Left lung (tissue), 10 donors: ENCODE results near the gene POU6F1. TPM values are rescaled to one million over a fixed set of nuclear protein-coding genes. Genes with fewer than 3 reads are reported as not detected.

Source experiments
- ATAC-seq: fragments of 200-7000 bp; cut with Tn5 transposase; one replicate; pipeline ENCODE4 v1.9.1; 2020; ENCODE audit warnings: moderate library complexity
- DNase-seq, 4 donors: peaks; one replicate each; pipeline ENCODE4 v3.0.0-alpha.2; 2013 to 2020
- H3K27ac ChIP-seq, 2 donors: fragments of 200-600 bp; sonication (generic) in 1 of 2; one replicate each; pipeline versions ENCODE4 v1.5.0 to v1.8.0; 2020 to 2021
- H3K27me3 ChIP-seq, 2 donors: fragments of 200-600 bp; sonication (generic) in 1 of 2; one replicate each; pipeline versions ENCODE4 v1.5.0 to v1.8.0; 2020 to 2021
- H3K36me3 ChIP-seq, 2 donors: fragments of 200-600 bp; sonication (generic) in 1 of 2; one replicate each; pipeline versions ENCODE4 v1.5.0 to v1.8.0; 2020 to 2021
- H3K4me1 ChIP-seq, 2 donors: fragments of 200-600 bp; one replicate each; pipeline ENCODE4 v1.8.0; 2021
- H3K4me3 ChIP-seq, 2 donors: fragments of 200-600 bp; sonication (generic) in 1 of 2; one replicate each; pipeline versions ENCODE4 v1.5.0 to v1.8.0; 2020 to 2021; ENCODE audit warnings: mild to moderate bottlenecking in 1 of 2
- H3K9me3 ChIP-seq, 2 donors: fragments of 200-600 bp; sonication (generic) in 1 of 2; one replicate each; pipeline versions ENCODE4 v1.5.0 to v1.8.0; 2020 to 2021
- intact Hi-C, 2 donors: fragments of 100-400 bp; cut with DNase I; formaldehyde crosslinking; loops; one replicate each; pipeline versions ENCODE4 v1.11.2 to v1.14.2; 2022
- polyA plus RNA-seq, 6 donors: library from polyadenylated mRNA; unstranded; fragments of 120-200 nt; gene quantifications; one replicate each; pipeline ENCODE4 v1.2.1, GENCODE V29; 2013; ENCODE audit not compliant: insufficient read length in 6 of 6
- total RNA-seq, 2 donors: library from RNA; stranded (reverse); fragmentation: NEBNext Ultra II Directional; extraction: Animal tissue kit (Norgen Biotek cat#: 25700); gene quantifications; one replicate each; pipeline ENCODE4 v1.2.1, GENCODE V29; 2021
- TF ChIP-seq, protein P1 (sequence below), 2 donors: fragments of 200-600 bp; sonication (generic) in 1 of 2; IDR thresholded peaks; one replicate each; pipeline versions ENCODE4 v1.5.0 to v1.8.0; 2021; ENCODE audit warnings: antibody characterized with exemption in 2 of 2
- donor health status: DM: no; HTN: yes; CAD: no.
- donor health status: DM: no; HTN: no; CAD: no.

POU6F1 gene
- total and polyA plus RNA-seq, 8 donors, result 9.9 to 15.6 (median 11.9) TPM

GRCh38 chr12:51163795-51164194 lies 54.1 kb downstream of the POU6F1 start:
- no peak for ATAC-seq

DNA sequence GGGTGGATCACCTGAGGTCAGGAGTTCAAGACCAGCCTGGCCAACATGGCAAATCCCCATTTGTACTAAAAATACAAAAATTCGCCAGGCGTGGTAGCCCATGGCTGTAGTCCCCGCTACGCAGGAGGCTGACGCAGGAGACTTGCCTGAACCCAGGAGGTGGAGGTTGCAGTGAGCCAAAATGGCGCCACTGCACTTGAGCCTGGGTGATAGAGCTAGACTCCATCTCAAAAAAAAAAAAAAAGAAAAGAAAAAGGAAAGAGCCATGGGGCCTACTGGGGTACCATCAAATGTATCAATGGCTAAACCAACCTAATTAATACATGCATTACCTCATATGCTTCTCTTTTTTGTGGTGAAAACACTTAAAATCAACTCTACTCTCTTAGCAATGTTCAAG lies 55.6 kb downstream of the POU6F1 start:
- Histone ChIP-seq H3K27ac (no peak overlapping the region), H3K36me3 (peaks cover 0 to 6% of the 10 kb centered on the region in 2 donors), H3K9me3 (no peaks in the 10 kb centered on the region), H3K4me3 (no peak overlapping the region), H3K4me1 (peaks cover 0 to 7% of the 10 kb centered on the region in 2 donors), H3K27me3 (no peaks in the 10 kb centered on the region)
- TF ChIP-seq, protein P1, sequence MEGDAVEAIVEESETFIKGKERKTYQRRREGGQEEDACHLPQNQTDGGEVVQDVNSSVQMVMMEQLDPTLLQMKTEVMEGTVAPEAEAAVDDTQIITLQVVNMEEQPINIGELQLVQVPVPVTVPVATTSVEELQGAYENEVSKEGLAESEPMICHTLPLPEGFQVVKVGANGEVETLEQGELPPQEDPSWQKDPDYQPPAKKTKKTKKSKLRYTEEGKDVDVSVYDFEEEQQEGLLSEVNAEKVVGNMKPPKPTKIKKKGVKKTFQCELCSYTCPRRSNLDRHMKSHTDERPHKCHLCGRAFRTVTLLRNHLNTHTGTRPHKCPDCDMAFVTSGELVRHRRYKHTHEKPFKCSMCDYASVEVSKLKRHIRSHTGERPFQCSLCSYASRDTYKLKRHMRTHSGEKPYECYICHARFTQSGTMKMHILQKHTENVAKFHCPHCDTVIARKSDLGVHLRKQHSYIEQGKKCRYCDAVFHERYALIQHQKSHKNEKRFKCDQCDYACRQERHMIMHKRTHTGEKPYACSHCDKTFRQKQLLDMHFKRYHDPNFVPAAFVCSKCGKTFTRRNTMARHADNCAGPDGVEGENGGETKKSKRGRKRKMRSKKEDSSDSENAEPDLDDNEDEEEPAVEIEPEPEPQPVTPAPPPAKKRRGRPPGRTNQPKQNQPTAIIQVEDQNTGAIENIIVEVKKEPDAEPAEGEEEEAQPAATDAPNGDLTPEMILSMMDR (IDR thresholded peaks at IDR 0.05), result no peak
- no peak for ATAC-seq
- intact Hi-C loops, result no loop called here
- DNase-seq, result no peak

More at GRCh38 chr12:51163795-51164194, 54.1 kb downstream of the POU6F1 start:
- TF ChIP-seq, protein P1 (IDR thresholded peaks at IDR 0.05), result no peak
- no peak for DNase-seq
- H3K27me3 ChIP-seq, result no peaks in the 10 kb centered on the region
- H3K9me3 ChIP-seq, result no peaks in the 10 kb centered on the region
- peaks cover 0 to 7% of the 10 kb centered on the region in 2 donors for H3K4me1 ChIP-seq
- H3K27ac ChIP-seq, result no peak overlapping the region
- H3K36me3 ChIP-seq, result peaks cover 0 to 6% of the 10 kb centered on the region in 2 donors
- H3K4me3 ChIP-seq, result no peak overlapping the region
- intact Hi-C loops, result no loop called here

- Histone ChIP-seq H3K27ac (no peak overlapping the region), H3K4me3 (no peak overlapping the region), H3K27me3 (no peaks in the 10 kb centered on the region), H3K4me1 (peaks cover 0 to 3% of the 10 kb centered on the region in 2 donors), H3K9me3 (no peaks in the 10 kb centered on the region), H3K36me3 (peaks cover 0 to 6% of the 10 kb centered on the region in 2 donors)
- TF ChIP-seq, protein P1 (IDR thresholded peaks at IDR 0.05), result no peak
- intact Hi-C loops, result no loop called here
- no peak for DNase-seq
- ATAC-seq, result no peak
Measured at GRCh38 chr12:51160814-51161459, 56.9 kb downstream of the POU6F1 start.

DNA sequence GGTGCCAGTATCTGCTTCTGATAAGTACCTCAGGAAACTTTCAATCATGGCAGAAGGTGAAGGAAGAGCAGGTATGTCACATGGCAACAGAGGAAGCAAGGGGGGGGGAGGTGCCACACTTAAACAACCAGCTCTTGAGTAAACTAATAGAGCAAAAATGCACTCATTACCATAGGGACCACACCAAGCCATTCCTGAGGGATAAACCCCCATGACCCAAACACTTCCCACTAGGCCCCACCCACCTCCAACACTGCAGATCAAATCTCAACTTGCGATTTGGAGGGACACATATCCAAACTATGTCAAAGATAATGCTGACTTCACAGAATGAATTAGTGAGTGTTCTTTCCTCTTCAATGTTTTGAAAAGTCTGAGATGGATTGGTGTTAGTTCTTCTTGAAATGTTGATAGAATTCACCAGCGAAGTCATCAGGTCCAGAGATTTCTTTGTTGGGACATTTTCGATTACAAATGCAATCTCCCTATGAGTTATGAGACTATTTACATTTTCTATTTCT lies 61.6 kb downstream of the POU6F1 start:
- Histone ChIP-seq H3K4me1 (no peaks in the 10 kb centered on the region), H3K36me3 (no peaks in the 10 kb centered on the region), H3K9me3 (no peaks in the 10 kb centered on the region), H3K27ac (no peak overlapping the region), H3K27me3 (no peaks in the 10 kb centered on the region), H3K4me3 (no peak overlapping the region)
- TF ChIP-seq, protein P1 (IDR thresholded peaks at IDR 0.05), result no peak
- ATAC-seq (no peak), DNase-seq (no peak)
- intact Hi-C loops, result no loop called here

DNA sequence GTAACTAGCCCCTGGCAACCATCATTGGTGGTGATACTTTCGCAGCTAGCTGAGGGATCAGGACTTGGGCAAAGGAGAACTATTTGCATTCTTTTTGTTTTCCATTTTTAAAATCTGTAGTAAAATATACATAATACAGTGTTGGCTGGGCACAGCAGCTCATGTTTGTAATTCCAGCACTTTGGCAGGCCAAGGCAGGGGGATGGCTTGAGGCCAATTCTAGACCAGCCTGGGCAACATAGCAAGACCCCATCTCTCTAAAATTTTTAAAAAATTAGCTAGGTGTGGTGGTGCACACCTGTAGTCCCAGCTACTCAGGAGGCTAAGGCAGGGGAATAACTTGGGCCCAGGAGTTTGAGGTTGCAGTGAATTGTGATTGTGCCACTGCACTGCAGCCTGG lies 64.9 kb downstream of the POU6F1 start:
- no peak for DNase-seq
- no peaks in the 10 kb centered on the region for H3K4me1 ChIP-seq
- no peak for ATAC-seq
- no peaks in the 10 kb centered on the region for H3K27me3 ChIP-seq
- no peak overlapping the region for H3K4me3 ChIP-seq
- intact Hi-C loops, result no loop called here
- H3K36me3 ChIP-seq, result no peaks in the 10 kb centered on the region
- TF ChIP-seq, protein P1 (IDR thresholded peaks at IDR 0.05), result no peak
- no peaks in the 10 kb centered on the region for H3K9me3 ChIP-seq
- no peak overlapping the region for H3K27ac ChIP-seq
